ENCODE results near the gene RFX1.
"Not testable (repeated sequence)": the region's sequence is repeated elsewhere in the genome, so short reads cannot be mapped to it uniquely, and the experiment has no call there.

RFX1 gene

GRCh38 chr19:14026652-14027192 is 20.6 kb upstream of the RFX1 start:
- DNase-seq: not testable (repeated sequence)

- no peak for DNase-seq
Observed at GRCh38 chr19:14023404-14024235, 17.5 kb upstream of the RFX1 start.

GRCh38 chr19:14022469-14022868 is 16.3 kb upstream of the RFX1 start:
- DNase-seq: no peak

- DNase-seq: no peak
Observed at GRCh38 chr19:14021474-14021873, 15.4 kb upstream of the RFX1 start.

DNA sequence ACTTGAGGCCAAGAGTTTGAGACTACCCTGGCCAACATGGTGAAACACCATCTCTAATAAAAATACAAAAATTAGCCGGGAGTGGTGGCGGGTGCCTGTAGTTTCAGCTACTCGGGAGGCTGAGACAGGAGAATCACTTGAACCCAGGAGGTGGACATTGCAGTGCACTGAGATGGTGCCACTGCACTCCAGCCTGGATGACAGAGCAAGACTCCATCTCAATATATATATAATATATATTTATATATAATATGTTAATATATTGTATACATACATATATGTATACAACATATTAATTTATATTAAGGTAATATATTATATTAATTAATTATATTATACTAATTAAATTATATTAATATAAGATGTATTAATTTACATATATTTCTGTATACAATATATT is 13.6 kb upstream of the RFX1 start:
- not testable (repeated sequence) for DNase-seq

- DNase-seq: no peak
Observed at GRCh38 chr19:14019100-14019499, 13.0 kb upstream of the RFX1 start.

DNA sequence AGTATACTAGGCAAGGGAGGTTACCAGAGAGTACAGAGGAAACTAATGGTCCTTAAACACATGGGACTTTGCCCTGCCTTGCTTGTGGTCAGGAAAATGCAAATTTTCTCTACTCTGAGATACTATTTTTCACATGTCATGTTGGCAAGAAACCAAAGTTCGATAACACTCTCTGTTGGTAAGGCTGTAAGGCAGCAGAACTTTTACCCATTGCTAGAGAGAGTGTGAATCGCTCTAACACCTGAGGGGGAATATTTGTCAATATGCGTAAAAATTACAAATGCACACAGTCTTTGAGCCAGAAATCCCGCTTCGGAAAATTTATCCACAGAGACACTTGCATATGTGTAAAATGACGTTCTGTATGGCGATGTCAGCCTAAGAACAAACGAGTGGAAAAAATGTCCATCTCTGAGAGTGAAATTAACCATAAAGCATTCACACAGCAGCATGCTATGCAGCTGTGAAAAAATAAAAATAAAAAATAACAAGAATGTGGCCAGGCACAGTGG is 9.5 kb upstream of the RFX1 start:
- no peak for DNase-seq

- no peak for DNase-seq
Observed at GRCh38 chr19:14012378-14012915, 6.3 kb upstream of the RFX1 start.

DNA sequence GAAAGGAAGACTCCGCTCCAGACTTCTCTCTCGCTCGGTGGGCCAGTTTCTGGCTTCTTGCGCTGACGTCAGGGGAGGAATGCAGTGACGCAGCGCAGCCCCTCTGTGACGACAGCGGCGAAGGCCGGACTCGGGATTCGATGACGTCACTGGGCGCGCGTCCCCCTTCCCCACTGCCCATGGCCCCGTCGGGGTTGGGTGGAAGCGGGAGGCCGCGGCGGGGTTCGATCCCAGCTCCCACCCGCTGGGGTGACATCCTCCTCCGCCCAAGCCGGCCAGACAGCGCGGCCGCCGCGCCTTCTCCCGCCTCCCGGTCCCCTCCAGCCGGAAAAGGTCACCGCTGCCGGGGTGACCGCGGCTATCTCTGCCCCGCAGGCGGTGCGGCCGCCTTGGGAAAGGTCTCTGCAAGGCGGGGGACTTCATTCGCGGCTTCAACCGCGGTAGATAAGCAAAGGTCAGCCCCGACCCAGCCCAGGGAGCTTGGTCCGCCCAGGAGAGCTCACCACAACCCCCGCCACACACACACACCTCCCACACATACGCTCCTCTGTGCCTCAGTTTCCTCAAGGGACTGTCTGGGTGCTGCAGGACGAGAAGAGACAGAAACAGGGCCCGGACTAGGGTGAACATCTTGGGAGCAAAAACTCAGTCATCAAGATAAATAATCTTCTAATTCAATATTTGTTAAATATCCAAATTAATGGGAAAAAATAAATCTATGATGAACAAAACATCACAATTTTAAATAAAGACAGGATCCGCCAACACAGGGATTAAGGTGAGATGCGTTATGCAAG is 844 bp upstream of the RFX1 start:
- DNase-seq: peak in 1 of 2 donors; percentile 78

DNA sequence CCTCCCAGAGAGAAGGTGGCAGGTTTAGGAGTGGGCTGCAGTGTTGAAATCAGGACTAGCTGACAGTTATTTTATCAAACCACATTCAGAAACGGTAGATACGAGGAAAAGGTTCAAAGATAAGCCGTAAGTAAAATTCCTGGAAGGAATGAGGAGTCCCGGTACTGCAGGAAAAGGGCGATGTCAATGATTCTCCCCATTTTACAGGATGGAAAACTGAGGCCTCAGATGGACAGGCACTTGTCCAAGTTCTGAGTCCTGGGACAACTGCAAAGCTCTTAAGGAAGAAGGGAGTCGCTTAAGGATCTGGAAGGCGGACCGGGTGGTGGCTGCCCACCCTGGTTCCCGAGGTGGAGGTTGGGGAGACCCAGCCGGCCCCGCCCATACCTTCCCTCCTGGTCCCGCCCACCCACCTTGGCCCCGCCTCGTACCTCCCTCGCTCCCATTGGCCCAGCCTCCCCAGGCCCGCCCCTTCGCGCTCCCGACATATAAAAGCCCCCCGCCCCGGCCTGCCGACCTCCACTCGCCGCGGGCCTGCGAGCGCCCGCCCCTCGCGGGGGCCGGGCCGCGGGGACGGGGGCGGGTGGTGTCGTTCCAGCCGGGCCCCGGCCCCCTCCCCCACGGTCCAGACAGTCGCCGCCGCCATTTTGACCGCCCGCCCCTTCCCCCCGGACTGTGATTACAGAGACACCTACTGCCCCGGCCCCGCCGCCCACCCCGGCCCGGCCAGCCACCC is 603 bp downstream of the RFX1 start:
- peak; percentile 50 to 76 for DNase-seq

GRCh38 chr19:14004619-14005348 is 1.3 kb downstream of the RFX1 start:
- DNase-seq: peak; percentile 39 to 41

GRCh38 chr19:14003251-14004055 is 2.7 kb downstream of the RFX1 start:
- DNase-seq: no peak

GRCh38 chr19:14002571-14003250 is 3.4 kb downstream of the RFX1 start:
- DNase-seq: no peak

DNA sequence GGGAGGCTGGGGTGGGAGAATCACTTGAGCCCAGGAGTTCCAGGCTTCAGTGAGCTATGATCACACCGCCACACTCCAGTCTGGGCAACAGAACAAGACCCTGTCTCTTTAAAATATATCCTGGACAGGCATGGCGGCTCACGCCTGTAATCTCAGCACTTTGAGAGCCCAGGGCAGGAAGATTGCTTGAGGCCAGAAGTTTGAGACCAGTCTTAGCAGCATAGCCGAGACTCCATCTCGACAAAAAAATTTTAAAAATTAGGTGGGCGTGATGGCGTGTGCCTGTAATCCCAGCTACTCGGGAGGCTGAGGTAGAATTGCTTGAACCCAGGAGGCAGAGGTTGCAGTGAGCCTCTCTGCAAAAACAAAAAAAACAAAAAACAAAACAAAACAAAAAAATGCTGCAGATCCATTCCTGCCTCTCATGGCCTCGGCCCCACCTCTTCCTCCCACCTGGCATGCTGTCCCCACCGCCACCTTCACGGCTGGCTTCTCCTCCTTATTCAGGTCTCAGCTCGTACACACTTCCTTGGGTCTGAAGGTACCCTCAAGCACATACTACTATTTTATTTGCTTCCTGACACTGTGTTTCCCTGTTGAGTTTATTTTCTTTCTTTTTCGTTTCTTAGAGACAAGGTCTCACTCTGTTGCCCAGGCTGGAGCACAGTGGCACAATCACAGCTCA is 5.3 kb downstream of the RFX1 start:
- DNase-seq: no peak

GRCh38 chr19:13999085-13999484 is 7.0 kb downstream of the RFX1 start:
- no peak for DNase-seq

- no peak for DNase-seq
Observed at GRCh38 chr19:13998426-13998825, 7.7 kb downstream of the RFX1 start.

DNA sequence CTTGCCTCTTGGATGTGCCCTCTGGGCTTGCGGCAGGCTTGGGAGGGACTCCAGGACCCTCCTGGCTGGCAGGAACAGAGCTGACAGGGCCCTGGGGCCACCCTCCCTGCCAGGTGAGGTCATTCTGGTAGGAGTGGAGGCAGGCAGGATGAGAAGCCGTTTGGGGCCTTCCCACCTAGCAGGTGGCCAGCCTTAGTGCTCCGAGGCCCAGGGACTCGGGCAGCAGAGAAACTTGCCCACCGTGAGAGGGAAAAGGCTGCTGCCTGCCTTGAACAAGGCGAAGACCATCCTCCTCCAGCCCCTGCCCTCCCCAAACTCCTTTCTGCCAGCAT is 8.5 kb downstream of the RFX1 start:
- DNase-seq: no peak

DNA sequence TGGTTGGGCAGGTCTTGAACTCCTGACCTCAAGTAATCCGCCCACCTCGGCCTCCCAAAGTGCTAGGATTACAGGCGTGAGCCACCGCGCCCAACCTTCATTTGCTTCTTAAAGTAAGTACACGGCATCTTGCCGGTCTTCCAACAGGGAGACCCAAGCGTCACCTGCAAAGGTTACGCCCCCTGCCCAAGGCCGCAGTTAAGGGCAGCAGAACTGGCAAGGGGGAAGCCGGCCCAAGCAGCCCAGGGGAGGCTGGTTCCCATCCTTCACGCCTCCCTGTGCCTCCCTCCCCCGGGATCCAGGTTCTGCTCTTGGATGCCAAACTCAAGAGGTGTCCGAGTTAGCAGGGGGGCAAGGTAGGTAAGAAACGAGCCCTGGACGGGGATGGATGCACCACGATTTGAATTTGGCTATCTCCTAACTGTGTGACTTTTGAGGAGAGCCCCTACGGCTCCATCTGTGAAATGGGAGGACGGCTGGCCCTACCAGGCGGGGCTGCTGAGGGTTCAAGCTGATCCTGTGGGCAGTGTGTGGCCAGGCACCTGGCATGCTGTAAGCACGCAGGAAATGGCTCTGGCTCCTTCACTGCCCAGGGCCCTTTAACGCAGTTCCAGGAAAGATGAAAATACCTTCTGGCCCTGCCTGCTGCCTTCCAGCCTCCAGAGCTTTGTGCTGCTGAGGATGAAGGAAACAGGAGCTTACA is 9.0 kb downstream of the RFX1 start:
- no peak for DNase-seq
